Ishikawa (cell line): ENCODE results near the gene BIN1.

Experiments used
- CEBPB ChIP-seq: IDR thresholded peaks from 2 replicates; pipeline ENCODE4 v1.6.1; 2012
- CREB1 ChIP-seq: IDR thresholded peaks from 2 replicates; pipeline ENCODE4 v1.6.1; 2012; ENCODE audit warnings: low read depth
- EGR1 ChIP-seq: IDR thresholded peaks from 2 replicates; pipeline ENCODE4 v1.6.1; 2012
- EP300 ChIP-seq: IDR thresholded peaks from 2 replicates; pipeline ENCODE4 v1.6.1; 2012; ENCODE audit warnings: borderline replicate concordance
- FOXM1 ChIP-seq: IDR thresholded peaks from 2 replicates; pipeline ENCODE4 v1.6.1; 2012; ENCODE audit warnings: low read depth, borderline replicate concordance
- NFIC ChIP-seq: IDR thresholded peaks from 2 replicates; pipeline ENCODE4 v1.6.1; 2012
- RAD21 ChIP-seq: IDR thresholded peaks from 2 replicates; pipeline ENCODE4 v1.6.1; 2012; ENCODE audit warnings: low read depth
- TAF1 ChIP-seq: IDR thresholded peaks from 2 replicates; pipeline ENCODE4 v1.6.1; 2012; ENCODE audit warnings: low read depth, mild to moderate bottlenecking
- TCF12 ChIP-seq: IDR thresholded peaks from 2 replicates; pipeline ENCODE4 v1.6.1; 2012; ENCODE audit warnings: low read depth
- TEAD4 ChIP-seq: IDR thresholded peaks from 2 replicates; pipeline ENCODE4 v1.6.1; 2012
- YY1 ChIP-seq: IDR thresholded peaks from 2 replicates; pipeline ENCODE4 v1.6.1; 2012; ENCODE audit warnings: low read depth
- ZBTB7A ChIP-seq: IDR thresholded peaks from 2 replicates; pipeline ENCODE4 v1.6.1; 2012; ENCODE audit warnings: low read depth
- TF ChIP-seq, protein P1 (sequence below): IDR thresholded peaks from 2 replicates; pipeline ENCODE4 v1.6.1; 2012; ENCODE audit warnings: low read depth, mild to moderate bottlenecking
- TF ChIP-seq, protein P2 (sequence below): IDR thresholded peaks from 2 replicates; pipeline ENCODE4 v1.6.1; 2012
- TF ChIP-seq, protein P3 (sequence below): IDR thresholded peaks from 2 replicates; pipeline ENCODE4 v1.6.1; 2012

BIN1 gene

GRCh38 chr2:127014224-127014623, 92.7 kb downstream of the BIN1 start:
- no peak for TF ChIP-seq TEAD4
- TF ChIP-seq, protein P1, sequence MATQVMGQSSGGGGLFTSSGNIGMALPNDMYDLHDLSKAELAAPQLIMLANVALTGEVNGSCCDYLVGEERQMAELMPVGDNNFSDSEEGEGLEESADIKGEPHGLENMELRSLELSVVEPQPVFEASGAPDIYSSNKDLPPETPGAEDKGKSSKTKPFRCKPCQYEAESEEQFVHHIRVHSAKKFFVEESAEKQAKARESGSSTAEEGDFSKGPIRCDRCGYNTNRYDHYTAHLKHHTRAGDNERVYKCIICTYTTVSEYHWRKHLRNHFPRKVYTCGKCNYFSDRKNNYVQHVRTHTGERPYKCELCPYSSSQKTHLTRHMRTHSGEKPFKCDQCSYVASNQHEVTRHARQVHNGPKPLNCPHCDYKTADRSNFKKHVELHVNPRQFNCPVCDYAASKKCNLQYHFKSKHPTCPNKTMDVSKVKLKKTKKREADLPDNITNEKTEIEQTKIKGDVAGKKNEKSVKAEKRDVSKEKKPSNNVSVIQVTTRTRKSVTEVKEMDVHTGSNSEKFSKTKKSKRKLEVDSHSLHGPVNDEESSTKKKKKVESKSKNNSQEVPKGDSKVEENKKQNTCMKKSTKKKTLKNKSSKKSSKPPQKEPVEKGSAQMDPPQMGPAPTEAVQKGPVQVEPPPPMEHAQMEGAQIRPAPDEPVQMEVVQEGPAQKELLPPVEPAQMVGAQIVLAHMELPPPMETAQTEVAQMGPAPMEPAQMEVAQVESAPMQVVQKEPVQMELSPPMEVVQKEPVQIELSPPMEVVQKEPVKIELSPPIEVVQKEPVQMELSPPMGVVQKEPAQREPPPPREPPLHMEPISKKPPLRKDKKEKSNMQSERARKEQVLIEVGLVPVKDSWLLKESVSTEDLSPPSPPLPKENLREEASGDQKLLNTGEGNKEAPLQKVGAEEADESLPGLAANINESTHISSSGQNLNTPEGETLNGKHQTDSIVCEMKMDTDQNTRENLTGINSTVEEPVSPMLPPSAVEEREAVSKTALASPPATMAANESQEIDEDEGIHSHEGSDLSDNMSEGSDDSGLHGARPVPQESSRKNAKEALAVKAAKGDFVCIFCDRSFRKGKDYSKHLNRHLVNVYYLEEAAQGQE, result no peak
- TF ChIP-seq CEBPB, result no peak
- no peak for TF ChIP-seq TCF12
- TF ChIP-seq, protein P2, sequence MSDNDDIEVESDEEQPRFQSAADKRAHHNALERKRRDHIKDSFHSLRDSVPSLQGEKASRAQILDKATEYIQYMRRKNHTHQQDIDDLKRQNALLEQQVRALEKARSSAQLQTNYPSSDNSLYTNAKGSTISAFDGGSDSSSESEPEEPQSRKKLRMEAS, result no peak
- TF ChIP-seq TAF1, result no peak
- TF ChIP-seq, protein P3, sequence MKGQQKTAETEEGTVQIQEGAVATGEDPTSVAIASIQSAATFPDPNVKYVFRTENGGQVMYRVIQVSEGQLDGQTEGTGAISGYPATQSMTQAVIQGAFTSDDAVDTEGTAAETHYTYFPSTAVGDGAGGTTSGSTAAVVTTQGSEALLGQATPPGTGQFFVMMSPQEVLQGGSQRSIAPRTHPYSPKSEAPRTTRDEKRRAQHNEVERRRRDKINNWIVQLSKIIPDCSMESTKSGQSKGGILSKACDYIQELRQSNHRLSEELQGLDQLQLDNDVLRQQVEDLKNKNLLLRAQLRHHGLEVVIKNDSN, result no peak
- TF ChIP-seq CREB1, result no peak
- no peak for TF ChIP-seq YY1
- no peak for TF ChIP-seq EGR1
- no peak for TF ChIP-seq EP300
- TF ChIP-seq RAD21, result no peak
- TF ChIP-seq NFIC, result no peak
- no peak for TF ChIP-seq ZBTB7A
- no peak for TF ChIP-seq FOXM1

GRCh38 chr2:127012868-127013267, 94.1 kb downstream of the BIN1 start:
- TF ChIP-seq, protein P2, result no peak
- no peak for TF ChIP-seq TAF1
- no peak for TF ChIP-seq NFIC

GRCh38 chr2:127012215-127012614, 94.7 kb downstream of the BIN1 start:
- TF ChIP-seq TCF12 (no peak), CEBPB (no peak), ZBTB7A (no peak), CREB1 (no peak), RAD21 (no peak), YY1 (no peak), NFIC (no peak)
- TF ChIP-seq, protein P2, result no peak
- TF ChIP-seq, protein P3, result no peak
- TF ChIP-seq, protein P1, result no peak

GRCh38 chr2:127011796-127012195, 95.2 kb downstream of the BIN1 start:
- TF ChIP-seq TAF1 (no peak), FOXM1 (no peak), ZBTB7A (no peak), NFIC (no peak), EP300 (no peak), EGR1 (no peak), TCF12 (no peak), CREB1 (no peak), CEBPB (no peak), YY1 (no peak), RAD21 (no peak), TEAD4 (no peak)
- TF ChIP-seq, protein P3, result no peak
- TF ChIP-seq, protein P1, result no peak
- TF ChIP-seq, protein P2, result no peak
